HG03175 (cell line): ENCODE results near the gene GGA1.

Experiments used
- ATAC-seq: cut with Tn5 transposase; IDR thresholded peaks from one replicate; pipeline ENCODE4 v1.9.1; 2021; ENCODE audit warnings: mild to moderate bottlenecking, moderate library complexity; ENCODE audit not compliant: unreplicated experiment

Gene GGA1

DNA sequence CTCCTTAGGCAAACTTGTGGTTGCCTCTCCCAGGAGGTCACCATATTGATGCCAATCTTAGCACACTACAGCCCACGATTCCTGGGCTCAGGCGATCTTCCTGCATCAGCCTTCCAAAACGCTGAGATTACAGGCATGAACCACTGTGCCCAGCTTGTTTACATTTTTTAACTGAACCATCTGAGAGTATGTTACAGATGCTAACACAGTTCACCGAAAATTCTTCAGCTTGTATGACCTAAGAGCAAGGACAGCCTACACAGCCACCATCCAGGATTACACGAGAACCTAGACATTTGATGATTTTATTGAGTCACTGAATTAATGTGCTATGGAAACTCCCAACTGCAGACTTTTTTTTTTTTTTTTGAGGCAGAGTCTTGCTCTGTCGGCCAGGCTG, 61.0 kb downstream of the GGA1 start:
- ATAC-seq, result no peak

- no peak for ATAC-seq
Measured at GRCh38 chr22:37672206-37672919, 63.7 kb downstream of the GGA1 start.

DNA sequence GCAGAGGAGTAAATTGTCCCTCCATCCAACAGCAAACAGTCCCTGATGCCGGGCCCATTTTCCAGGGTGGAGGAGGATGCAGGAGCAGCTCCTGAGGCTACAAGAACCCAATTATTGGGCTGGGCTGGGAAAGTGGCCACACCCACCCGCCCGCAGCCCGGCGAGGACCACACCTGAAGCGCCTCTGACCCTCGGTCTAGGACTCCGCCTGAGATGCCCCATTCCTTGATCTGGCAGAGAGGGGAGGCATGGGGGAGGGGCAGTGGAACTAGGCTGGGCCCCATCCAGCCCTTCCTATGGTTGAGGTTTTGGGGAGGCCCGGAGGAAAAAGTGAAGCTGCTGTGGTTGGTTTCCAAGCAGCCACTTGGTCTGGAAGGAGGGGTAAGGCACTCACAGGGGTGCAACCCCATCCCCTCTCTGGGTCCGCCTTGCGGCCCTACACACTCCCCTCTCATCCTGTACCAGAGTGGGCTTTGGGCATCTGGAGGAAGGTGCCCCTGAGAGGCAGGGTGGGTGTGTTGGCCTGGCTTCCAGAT, 64.4 kb downstream of the GGA1 start:
- ATAC-seq, result no peak

- ATAC-seq, result no peak
Measured at GRCh38 chr22:37674248-37674647, 65.6 kb downstream of the GGA1 start.

DNA sequence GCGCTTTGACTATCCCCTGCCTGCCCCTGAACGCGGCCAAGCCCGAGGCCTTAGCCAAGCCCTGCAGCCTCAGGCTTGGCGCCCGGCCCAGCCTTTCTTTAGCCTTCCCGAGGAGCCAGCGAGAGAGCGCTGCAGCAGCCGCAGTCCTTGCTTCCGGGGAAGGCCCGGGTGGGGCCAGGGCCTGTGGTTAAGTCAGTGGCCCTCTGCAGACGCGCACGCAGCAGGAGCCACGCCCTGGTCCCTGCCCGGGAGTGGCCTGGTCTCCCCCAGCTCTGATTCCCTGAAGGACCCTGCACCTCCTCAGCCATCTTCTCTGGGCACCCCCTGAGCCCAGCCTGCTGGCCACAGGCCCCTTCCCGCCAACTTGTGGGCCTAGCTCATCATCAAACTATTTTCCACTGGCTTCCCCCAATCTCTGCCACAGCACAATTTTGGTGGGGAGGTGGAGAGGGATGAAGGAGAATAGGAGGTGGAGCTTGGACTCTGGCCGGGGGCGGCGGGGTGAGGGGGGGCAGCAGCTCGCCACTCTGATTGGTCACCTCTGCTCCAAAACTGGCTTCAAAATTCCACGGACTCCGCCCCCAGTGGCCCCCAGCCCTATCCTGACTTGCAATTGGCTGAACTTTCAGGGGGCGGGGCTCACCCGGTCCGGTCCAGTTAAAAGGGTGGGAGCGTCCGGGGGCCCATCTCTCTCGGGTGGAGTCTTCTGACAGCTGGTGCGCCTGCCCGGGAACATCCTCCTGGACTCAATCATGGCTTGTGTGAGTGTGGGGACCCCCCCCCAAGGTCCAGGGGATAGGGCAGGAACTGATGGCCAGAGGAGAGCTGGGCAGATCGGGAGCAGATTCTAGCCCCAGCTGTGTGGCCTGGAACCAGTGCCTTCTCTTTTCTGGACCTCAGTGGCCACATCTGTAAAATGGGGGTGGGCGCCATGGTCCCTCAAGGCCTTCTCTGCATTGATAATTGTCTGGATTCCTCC, 66.6 kb downstream of the GGA1 start, which contains the start of gene LGALS1:
LGALS1 (plus strand) TSS at position 686 of the 979 bp plus-strand sequence; CDS start at position 753, 67 bp downstream.
- peak; percentile 46 for ATAC-seq

DNA sequence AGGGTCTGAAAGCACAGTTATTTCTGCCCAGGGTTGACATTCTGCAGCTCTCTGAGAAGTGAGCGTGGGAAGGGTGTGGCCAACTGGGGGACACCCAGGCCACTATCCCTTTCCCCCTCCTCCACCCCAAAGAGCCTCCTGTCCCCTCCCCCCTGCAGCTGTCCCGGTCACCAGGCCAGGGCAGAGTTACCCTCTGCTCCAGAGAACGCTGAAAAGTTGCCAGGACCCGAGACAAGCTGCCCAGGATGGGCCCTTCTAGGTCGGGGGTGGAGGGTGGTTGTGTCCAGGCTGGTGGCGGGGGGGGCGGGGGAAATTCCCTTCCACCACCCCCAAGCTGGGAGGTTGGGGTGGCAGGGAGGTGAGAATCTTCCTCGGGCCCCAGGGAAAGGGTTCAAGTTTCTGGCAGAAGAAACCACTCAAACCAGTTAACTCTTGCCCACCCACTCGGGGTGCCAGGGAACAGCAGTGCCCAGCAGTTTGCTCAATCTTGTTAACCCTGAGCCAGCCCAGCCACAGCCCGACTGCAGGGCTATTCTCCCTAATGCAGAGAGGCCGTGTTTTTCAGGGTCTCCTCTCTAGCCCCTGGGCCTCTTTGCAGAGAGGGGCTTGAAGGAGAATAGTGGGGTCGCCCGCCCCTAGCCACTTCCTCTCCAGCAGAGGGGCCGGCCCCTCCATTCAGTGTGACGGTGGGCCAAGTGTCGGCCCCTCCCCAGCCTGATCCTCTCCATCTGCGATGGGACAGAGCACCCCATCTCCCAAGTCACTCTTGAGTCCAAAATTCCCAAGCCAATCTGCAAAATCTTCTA, 67.5 kb downstream of the GGA1 start:
- ATAC-seq, result no peak

DNA sequence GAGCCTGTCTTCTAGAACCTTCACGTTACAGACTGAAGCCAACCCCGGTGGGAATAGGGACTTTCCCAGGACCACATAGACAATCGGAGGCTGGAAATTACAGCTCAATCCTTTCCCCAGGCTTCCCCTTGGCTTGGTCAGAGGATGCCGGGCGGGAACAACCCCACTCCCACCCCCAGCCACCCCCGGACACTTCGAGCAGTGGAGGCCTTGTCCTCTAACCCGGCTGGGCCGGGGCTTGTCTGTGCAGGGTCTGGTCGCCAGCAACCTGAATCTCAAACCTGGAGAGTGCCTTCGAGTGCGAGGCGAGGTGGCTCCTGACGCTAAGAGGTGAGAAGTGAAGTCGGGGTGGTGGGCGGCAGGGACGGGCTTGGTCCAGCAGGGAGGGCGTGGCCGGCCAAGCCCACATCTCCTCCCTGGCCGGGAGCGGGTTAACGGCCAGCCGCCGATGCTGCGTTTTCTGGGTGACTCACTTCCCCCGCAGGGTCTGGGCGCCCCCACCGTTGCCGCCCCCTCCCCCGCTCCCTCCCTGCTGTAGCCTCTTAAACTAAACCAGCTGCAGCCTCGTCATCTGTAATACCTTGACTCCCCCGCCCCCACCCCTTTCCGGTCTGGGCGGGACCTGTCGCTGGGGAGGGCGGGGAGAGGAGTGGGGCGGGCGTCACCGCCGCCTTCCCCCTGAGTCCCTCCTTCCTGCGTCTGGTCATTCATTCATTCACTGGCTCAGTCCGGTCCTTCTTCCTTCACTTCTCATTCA, 68.3 kb downstream of the GGA1 start:
- peak; percentile 55 for ATAC-seq

- ATAC-seq, result no peak
Measured at GRCh38 chr22:37677493-37677974, 68.9 kb downstream of the GGA1 start.

DNA sequence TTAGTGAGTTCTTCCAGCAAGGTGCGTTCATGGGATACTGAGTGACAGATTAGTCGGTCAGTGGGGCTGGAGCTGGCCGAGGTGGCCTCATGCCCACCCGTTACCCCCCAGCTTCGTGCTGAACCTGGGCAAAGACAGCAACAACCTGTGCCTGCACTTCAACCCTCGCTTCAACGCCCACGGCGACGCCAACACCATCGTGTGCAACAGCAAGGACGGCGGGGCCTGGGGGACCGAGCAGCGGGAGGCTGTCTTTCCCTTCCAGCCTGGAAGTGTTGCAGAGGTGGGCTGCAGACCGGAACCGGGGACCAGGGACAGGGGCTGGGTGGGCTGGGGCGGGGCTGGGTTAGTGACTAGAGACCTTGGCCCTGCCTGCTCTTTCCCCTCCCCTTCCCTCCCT, 69.7 kb downstream of the GGA1 start:
- no peak for ATAC-seq

DNA sequence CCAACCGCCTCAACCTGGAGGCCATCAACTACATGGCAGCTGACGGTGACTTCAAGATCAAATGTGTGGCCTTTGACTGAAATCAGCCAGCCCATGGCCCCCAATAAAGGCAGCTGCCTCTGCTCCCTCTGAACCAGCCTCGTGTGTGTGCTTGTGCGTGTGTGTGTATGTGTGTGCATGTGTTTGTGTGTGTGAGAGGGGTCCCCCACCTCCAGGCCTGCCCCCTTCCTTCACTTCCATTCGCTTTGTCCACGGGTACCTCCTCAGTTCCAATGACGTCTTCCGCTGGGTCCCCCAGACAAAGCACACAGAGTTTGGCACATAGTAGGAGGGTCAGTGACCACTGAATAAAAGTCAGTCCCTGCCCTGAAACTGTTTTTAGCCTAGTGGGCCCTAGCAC, 71.0 kb downstream of the GGA1 start:
- no peak for ATAC-seq

- ATAC-seq, result no peak
Measured at GRCh38 chr22:37680191-37680851, 71.7 kb downstream of the GGA1 start.

GRCh38 chr22:37681001-37681424, 72.4 kb downstream of the GGA1 start:
- no peak for ATAC-seq

DNA sequence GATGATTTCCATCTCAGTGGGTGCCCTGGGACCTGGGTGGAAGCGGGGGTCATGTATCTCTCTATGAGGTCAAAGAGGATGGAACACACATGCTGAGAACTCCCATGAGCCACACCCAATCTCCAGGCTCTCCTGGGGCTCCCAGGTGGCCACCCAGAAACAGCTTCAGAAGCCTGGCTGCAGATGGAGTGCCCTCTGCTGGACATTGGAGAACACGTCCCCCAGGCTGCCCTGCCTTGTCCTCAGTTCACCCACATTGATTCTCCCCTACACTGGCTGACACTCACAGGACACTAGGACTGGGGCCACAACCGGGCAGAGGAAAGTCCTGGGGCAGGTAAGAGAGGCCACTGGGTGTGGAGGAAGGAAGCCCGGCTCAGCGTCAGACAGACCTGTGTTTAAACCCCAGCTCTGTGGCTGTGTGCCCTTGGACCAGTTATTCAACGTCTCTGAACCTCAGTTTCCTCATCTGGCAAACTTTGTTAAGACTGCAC, 73.0 kb downstream of the GGA1 start:
- ATAC-seq, result no peak
